DMS53 treated with DMSO at 0.1 percent for 48 hours (cell line): ENCODE measurements around the gene C1RL.

ENCODE experiments used
- DNase-seq: peaks from one replicate; lab custom pipeline; 2025; ENCODE audit not compliant: unreplicated experiment; lab: John Stamatoyannopoulos, UW

Gene C1RL

GRCh38 chr12:7093486-7093885 is 15.5 kb downstream of the C1RL start:
- no peak for DNase-seq

GRCh38 chr12:7092986-7093460 is 16.0 kb downstream of the C1RL start:
- DNase-seq = no peak

- peak; percentile 69 for DNase-seq
Observed at GRCh38 chr12:7092229-7092985, 16.6 kb downstream of the C1RL start, which contains the start of gene C1R. C1R (minus strand) TSS chr12:7092445; CDS start chr12:7092388, 57 bp downstream.

- no peak for DNase-seq
Observed at GRCh38 chr12:7091660-7092228, 17.3 kb downstream of the C1RL start.

- DNase-seq = no peak
Observed at GRCh38 chr12:7091171-7091570, 17.8 kb downstream of the C1RL start.

- no peak for DNase-seq
Observed at GRCh38 chr12:7090222-7090998, 18.6 kb downstream of the C1RL start.

- DNase-seq = no peak
Observed at GRCh38 chr12:7089196-7089871, 19.7 kb downstream of the C1RL start.

GRCh38 chr12:7083125-7083524 is 25.9 kb downstream of the C1RL start:
- DNase-seq = no peak

GRCh38 chr12:7081037-7081436 is 28.0 kb downstream of the C1RL start:
- no peak for DNase-seq

GRCh38 chr12:7079826-7080125 is 29.2 kb downstream of the C1RL start:
- no peak for DNase-seq

GRCh38 chr12:7078163-7078562 is 30.9 kb downstream of the C1RL start:
- DNase-seq = no peak

- DNase-seq = no peak
Observed at GRCh38 chr12:7076493-7076892, 32.5 kb downstream of the C1RL start.

GRCh38 chr12:7075939-7076338 is 33.1 kb downstream of the C1RL start:
- no peak for DNase-seq

- DNase-seq = no peak
Observed at GRCh38 chr12:7075518-7075917, 33.5 kb downstream of the C1RL start.

- no peak for DNase-seq
Observed at GRCh38 chr12:7073946-7074345, 35.1 kb downstream of the C1RL start.

GRCh38 chr12:7072554-7072953 is 36.5 kb downstream of the C1RL start:
- no peak for DNase-seq

- DNase-seq = no peak
Observed at GRCh38 chr12:7072035-7072434, 37.0 kb downstream of the C1RL start.

GRCh38 chr12:7069386-7069785 is 39.6 kb downstream of the C1RL start:
- no peak for DNase-seq

GRCh38 chr12:7068994-7069346 is 40.0 kb downstream of the C1RL start:
- DNase-seq = no peak

- no peak for DNase-seq
Observed at GRCh38 chr12:7068240-7068993, 40.6 kb downstream of the C1RL start.

GRCh38 chr12:7067096-7067495 is 41.9 kb downstream of the C1RL start:
- no peak for DNase-seq
